GM12878 (cell line): ENCODE measurements around the gene ARPC5L. TPM values are rescaled to one million over a fixed set of nuclear protein-coding genes. Genes with fewer than 3 reads are reported as not detected.

ENCODE experiments used
- BCL3 ChIP-seq: IDR thresholded peaks from 2 replicates; pipeline ENCODE4 v1.6.1; 2011; ENCODE audit warnings: borderline replicate concordance, low read depth, mild to moderate bottlenecking, moderate library complexity, low read length; ENCODE audit not compliant: insufficient read depth, poor library complexity, severe bottlenecking
- CBFB ChIP-seq: IDR thresholded peaks from 2 replicates; pipeline ENCODE4 v1.6.1; 2016; ENCODE audit warnings: antibody characterized with exemption, low read depth
- CHD2 ChIP-seq: IDR thresholded peaks from 2 replicates; pipeline ENCODE4 v1.6.1; 2011; ENCODE audit warnings: low read depth, low read length, improper control_type of control experiment, borderline replicate concordance
- EGR1 ChIP-seq, 2 experiments: IDR thresholded peaks; 1 replicate in 1 of 2; 2 replicates in 1 of 2; pipeline ENCODE4 v1.6.1; 2011 to 2012; ENCODE audit warnings: low read depth in 2 of 2, low read length in 2 of 2, borderline replicate concordance in 1 of 2, mild to moderate bottlenecking in 1 of 2, moderate library complexity in 1 of 2
- ELK1 ChIP-seq: IDR thresholded peaks from 2 replicates; pipeline ENCODE4 v1.6.1; 2012; ENCODE audit warnings: low read depth, low read length, improper control_type of control experiment
- FOXM1 ChIP-seq: IDR thresholded peaks from 2 replicates; pipeline ENCODE4 v1.6.1; 2012; ENCODE audit warnings: low read depth, mild to moderate bottlenecking, inconsistent platforms, low read length, moderate library complexity
- HDGF ChIP-seq: fragments of 450-650 bp; IDR thresholded peaks from 2 replicates; pipeline ENCODE4 v1.6.1; 2016; ENCODE audit warnings: antibody characterized with exemption
- IRF4 ChIP-seq: IDR thresholded peaks from 2 replicates; pipeline ENCODE4 v1.6.1; 2011; ENCODE audit warnings: low read depth, low read length
- MLLT1 ChIP-seq: fragments of 450-650 bp; IDR thresholded peaks from 2 replicates; pipeline ENCODE4 v1.6.1; 2016; ENCODE audit warnings: mild to moderate bottlenecking
- NFIC ChIP-seq: IDR thresholded peaks from 2 replicates; pipeline ENCODE4 v1.6.1; 2012; ENCODE audit warnings: low read depth, mild to moderate bottlenecking, inconsistent platforms, low read length, moderate library complexity
- NR2C1 ChIP-seq: fragments of 450-650 bp; IDR thresholded peaks from 2 replicates; pipeline ENCODE4 v1.6.1; 2017; ENCODE audit warnings: antibody characterized with exemption, mild to moderate bottlenecking, moderate library complexity
- NRF1 ChIP-seq: conservative IDR thresholded peaks from 2 replicates; pipeline ENCODE4 v1.6.1; 2011; ENCODE audit warnings: mild to moderate bottlenecking, low read depth, low read length, improper control_type of control experiment
- POU2F2 ChIP-seq: IDR thresholded peaks from 3 replicates; pipeline ENCODE4 v1.6.1; 2011; ENCODE audit warnings: low read depth, mild to moderate bottlenecking, low read length, borderline replicate concordance
- RBBP5 ChIP-seq: fragments of 200-600 bp; sonication (generic); conservative IDR thresholded peaks from 2 replicates; pipeline ENCODE4 v1.6.1; 2016
- RELB ChIP-seq: fragments of 450-650 bp; IDR thresholded peaks from 2 replicates; pipeline ENCODE4 v1.6.1; 2017; ENCODE audit warnings: low read depth, mild to moderate bottlenecking, moderate library complexity
- YY1 ChIP-seq: IDR thresholded peaks from 2 replicates; pipeline ENCODE4 v1.6.1; 2011; ENCODE audit warnings: low read depth, mild to moderate bottlenecking, low read length
- ZBTB40 ChIP-seq: fragments of 450-650 bp; IDR thresholded peaks from 2 replicates; pipeline ENCODE4 v1.6.1; 2016; ENCODE audit warnings: mild to moderate bottlenecking, moderate library complexity, borderline replicate concordance
- ZNF24 ChIP-seq: fragments of 450-650 bp; IDR thresholded peaks from 2 replicates; pipeline ENCODE4 v1.6.1; 2017; ENCODE audit warnings: antibody characterized with exemption, mild to moderate bottlenecking
- polyA plus RNA-seq, 11 experiments: library from polyadenylated mRNA; depleted of rRNA in 4 of 11; unstranded in 6 of 11; stranded (reverse) in 5 of 11; fragments of >200 nt; fragmentation: Nextera tagmentation in 4 of 11; fragmentation: Illumina TruSeq in 1 of 11; extraction: Ambion mirVana in 4 of 11; extraction: Trizol in 1 of 11; gene quantifications; 1 replicate in 1 of 11; 2 replicates in 10 of 11; pipeline versions ENCODE4 v1.2.1 to v1.2.3, GENCODE V29; 2011 to 2016; ENCODE audit warnings: inconsistent platforms in 2 of 11, missing spikeins in 2 of 11, low read depth in 1 of 11
- total RNA-seq, 4 experiments: library from RNA; depleted of rRNA in 3 of 4; stranded (reverse); fragments of >200 nt in 3 of 4; fragmentation: Illumina TruSeq in 1 of 4; extraction: Trizol in 1 of 4; gene quantifications; 2 replicates each; pipeline versions ENCODE4 v1.2.1 to v1.2.3, GENCODE V29; 2013 to 2021

Gene ARPC5L
- total and polyA plus RNA-seq, 10 of the 15 experiments (the other 5 are each of a cell fraction or from before 2014, with no cell fraction given): 42.3 to 207 (median 104) TPM

- peak; percentile 97 for TF ChIP-seq ELK1
- TF ChIP-seq EGR1 (IDR thresholded peaks at IDR 0.05; ENCODE audit: borderline replicate concordance in 1 of 2, low read depth in 2 of 2, low read length in 2 of 2): peak; percentile 56 to 98
- peak; percentile 81 for TF ChIP-seq YY1
- TF ChIP-seq MLLT1: 0 out of 2 replicates have a peak, but pooled peaks have one; percentile 21
- peak; percentile 67; the same call in 2 of the 3 replicates for TF ChIP-seq POU2F2
- TF ChIP-seq CBFB: peak; percentile 79
- no peak for TF ChIP-seq NFIC
- peak; percentile 85 for TF ChIP-seq ZBTB40
- peak; percentile 48 for TF ChIP-seq NR2C1
- peak; percentile 39 for TF ChIP-seq NRF1
- TF ChIP-seq RBBP5: no peak
- TF ChIP-seq RELB: peak; percentile 13; the same call in 1 of the 2 replicates
- 0 out of 2 replicates have a peak, but pooled peaks have one; percentile 36 for TF ChIP-seq HDGF
- no peak for TF ChIP-seq IRF4
- TF ChIP-seq FOXM1: no peak
- no peak for TF ChIP-seq BCL3
- TF ChIP-seq ZNF24: no peak
- TF ChIP-seq CHD2: peak; percentile 72
- TF ChIP-seq, all 136 proteins: peak for 42
Observed at GRCh38 chr9:124868511-124869465, 6.9 kb downstream of the ARPC5L start (continued).
